ENCODE data around the gene C2CD2.

DNA sequence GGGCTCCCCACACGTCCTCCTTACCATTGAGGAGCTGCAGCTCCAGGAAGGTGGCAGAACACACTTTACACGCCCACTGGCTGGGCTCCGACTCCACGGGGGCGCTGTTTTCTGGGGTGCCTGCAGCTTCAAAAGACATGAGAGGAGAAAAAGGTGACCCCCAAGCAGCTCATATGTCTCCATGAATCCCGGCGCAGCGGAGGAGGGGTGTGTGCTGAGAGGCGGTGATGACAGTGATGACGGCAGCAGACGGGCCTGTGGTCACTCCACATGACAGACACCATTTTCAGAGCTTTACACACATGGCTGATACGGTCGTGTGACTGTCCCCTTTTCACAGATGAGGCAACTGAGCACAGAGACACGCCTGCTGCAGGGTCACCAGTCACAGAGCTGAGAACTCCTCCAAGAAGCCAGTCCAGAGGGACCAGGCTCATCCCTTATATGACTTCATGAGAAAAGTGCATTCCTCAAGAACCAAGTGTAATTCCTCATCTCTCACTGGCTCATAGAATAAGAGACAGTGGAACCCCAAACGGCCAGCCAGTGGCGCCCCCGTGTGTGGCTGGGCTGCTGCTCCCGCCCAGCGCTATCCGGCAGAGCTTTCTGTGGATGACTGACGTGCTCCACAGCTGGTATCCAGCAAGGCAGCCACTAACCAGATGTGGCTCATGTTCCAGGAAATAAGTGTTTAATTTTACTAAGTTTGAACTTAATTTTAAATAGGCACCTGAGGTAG, 106.6 kb downstream of the C2CD2 start:
- TF ChIP-seq, protein P1, sequence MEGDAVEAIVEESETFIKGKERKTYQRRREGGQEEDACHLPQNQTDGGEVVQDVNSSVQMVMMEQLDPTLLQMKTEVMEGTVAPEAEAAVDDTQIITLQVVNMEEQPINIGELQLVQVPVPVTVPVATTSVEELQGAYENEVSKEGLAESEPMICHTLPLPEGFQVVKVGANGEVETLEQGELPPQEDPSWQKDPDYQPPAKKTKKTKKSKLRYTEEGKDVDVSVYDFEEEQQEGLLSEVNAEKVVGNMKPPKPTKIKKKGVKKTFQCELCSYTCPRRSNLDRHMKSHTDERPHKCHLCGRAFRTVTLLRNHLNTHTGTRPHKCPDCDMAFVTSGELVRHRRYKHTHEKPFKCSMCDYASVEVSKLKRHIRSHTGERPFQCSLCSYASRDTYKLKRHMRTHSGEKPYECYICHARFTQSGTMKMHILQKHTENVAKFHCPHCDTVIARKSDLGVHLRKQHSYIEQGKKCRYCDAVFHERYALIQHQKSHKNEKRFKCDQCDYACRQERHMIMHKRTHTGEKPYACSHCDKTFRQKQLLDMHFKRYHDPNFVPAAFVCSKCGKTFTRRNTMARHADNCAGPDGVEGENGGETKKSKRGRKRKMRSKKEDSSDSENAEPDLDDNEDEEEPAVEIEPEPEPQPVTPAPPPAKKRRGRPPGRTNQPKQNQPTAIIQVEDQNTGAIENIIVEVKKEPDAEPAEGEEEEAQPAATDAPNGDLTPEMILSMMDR (conservative IDR thresholded peaks at IDR 0.05; ENCODE audit: low read length): no peak
- TF ChIP-seq EZH2phosphoT487 (IDR thresholded peaks at IDR 0.05; ENCODE audit: borderline replicate concordance, low read depth, low read length): no peak
